Transverse colon (tissue), 4 donors: ENCODE results near the gene SLC1A3. TPM values are rescaled to one million over a fixed set of nuclear protein-coding genes. Genes with fewer than 3 reads are reported as not detected.

ENCODE experiments used
- DNase-seq: peaks from one replicate; pipeline ENCODE4 v3.0.0-alpha.2; 2019
- H3K27ac ChIP-seq, 4 donors: fragments of 200-600 bp; sonication (generic); 2 replicates each; pipeline ENCODE4 v1.5.1; 2016 to 2018; ENCODE audit warnings: inconsistent platforms in 4 of 4
- H3K27me3 ChIP-seq: fragments of 200-600 bp; sonication (generic); 2 replicates; pipeline ENCODE4 v1.5.1; 2017; ENCODE audit warnings: inconsistent platforms
- H3K36me3 ChIP-seq, 4 donors: fragments of 200-600 bp; sonication (generic); 2 replicates each; pipeline ENCODE4 v1.5.1; 2017 to 2019; ENCODE audit warnings: inconsistent platforms in 4 of 4
- H3K4me1 ChIP-seq, 4 donors: fragments of 200-600 bp; sonication (generic); 2 replicates each; pipeline ENCODE4 v1.5.1; 2017 to 2020; ENCODE audit warnings: inconsistent platforms in 4 of 4
- H3K4me3 ChIP-seq, 4 donors: fragments of 200-600 bp; sonication (generic); 1 replicate in 1 of 4; 2 replicates in 3 of 4; pipeline versions ENCODE4 v1.5.1 to v1.6.1; 2017 to 2019; ENCODE audit warnings: inconsistent platforms in 4 of 4
- H3K9me3 ChIP-seq, 2 donors: fragments of 200-600 bp; sonication (generic); 2 replicates each; pipeline ENCODE4 v1.5.1; 2017 to 2019; ENCODE audit warnings: inconsistent platforms in 2 of 2
- EP300 ChIP-seq: sonication (generic); formaldehyde crosslinking; IDR thresholded peaks from one replicate; pipeline ENCODE4 v1.6.1; 2017; ENCODE audit warnings: antibody characterized with exemption, low read depth
- POLR2A ChIP-seq: fragments of 450-650 bp; IDR thresholded peaks from one replicate; pipeline ENCODE4 v1.6.1; 2016; ENCODE audit warnings: antibody characterized with exemption, mild to moderate bottlenecking, moderate library complexity
- POLR2AphosphoS5 ChIP-seq, 3 donors: sonication (generic); formaldehyde crosslinking; IDR thresholded peaks; one replicate each; pipeline ENCODE4 v1.6.1; 2016; ENCODE audit warnings: antibody characterized with exemption in 3 of 3
- WGBS, 2 donors: methylation state at CpG; one replicate each; pipeline ENCODE4 v1.1.5; 2018; ENCODE audit warnings: low coverage in 1 of 2; 5-methylcytosine and 5-hydroxymethylcytosine counted together
- in situ Hi-C, 4 donors: fragments of 200-750 bp; cut with MboI; loops; one replicate each; pipeline versions ENCODE4 v1.15.0 to v1.15.1; 2017; ENCODE audit warnings: low sequenced_read_pairs in 3 of 4, low pct_ligation_motif_present in 1 of 4, low pct_unique_long_range_greater_than_20kb in 1 of 4
- intact Hi-C: fragments of 100-400 bp; cut with DNase I; formaldehyde crosslinking; loops from one replicate; pipeline ENCODE4 v1.15.1; 2023; ENCODE audit warnings: low total_unique reads
- total RNA-seq, 4 donors: library from RNA; depleted of rRNA; stranded (reverse); fragments of >200 nt; gene quantifications; one replicate each; pipeline ENCODE4 v1.1.0, GENCODE V29; 2016
- TF ChIP-seq, protein P1 (sequence below), 5 experiments: fragments of 200-600 bp in 3 of 5; fragments of 450-650 bp in 2 of 5; sonication (generic) in 3 of 5; IDR thresholded peaks; 1 replicate in 2 of 5; 2 replicates in 3 of 5; pipeline ENCODE4 v1.5.1; 2016 to 2017; ENCODE audit warnings: antibody characterized with exemption in 5 of 5, inconsistent platforms in 3 of 5, mild to moderate bottlenecking in 2 of 5, moderate library complexity in 1 of 5

The SLC1A3 gene
- total RNA-seq, 4 donors from 2014 or later, result 0.20 to 16.0 (median 4.1) TPM

DNA sequence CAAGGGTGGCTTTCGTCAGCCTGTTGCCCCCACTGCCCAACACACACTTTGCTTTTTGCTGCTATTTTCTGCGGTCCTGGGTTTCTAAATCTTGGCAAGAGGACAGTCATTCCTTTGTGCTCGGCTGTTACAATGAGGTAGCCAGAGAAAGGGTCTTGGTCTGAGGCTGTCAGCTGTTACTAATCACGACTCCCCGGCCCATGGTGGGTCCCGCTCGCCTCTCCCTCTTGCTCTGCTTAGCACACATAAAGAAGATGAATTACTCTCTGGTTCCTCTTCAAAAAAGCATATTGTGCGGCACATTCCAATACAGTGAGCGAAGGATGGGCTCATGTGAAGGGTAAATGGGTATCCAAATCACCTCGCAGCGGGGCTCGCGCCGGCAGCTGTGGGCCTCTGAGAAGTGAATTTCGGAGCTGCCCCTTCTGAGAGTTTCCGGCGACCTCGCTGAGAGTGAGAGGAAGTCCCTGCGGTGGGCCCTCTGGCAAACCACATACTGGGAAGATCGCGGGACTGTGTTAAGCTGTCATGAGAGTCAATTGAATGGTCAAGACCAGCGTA, 56.0 kb downstream of the SLC1A3 start:
- no peak for TF ChIP-seq POLR2AphosphoS5 (IDR thresholded peaks at IDR 0.05)
- TF ChIP-seq EP300, result no peak
- TF ChIP-seq, protein P1, sequence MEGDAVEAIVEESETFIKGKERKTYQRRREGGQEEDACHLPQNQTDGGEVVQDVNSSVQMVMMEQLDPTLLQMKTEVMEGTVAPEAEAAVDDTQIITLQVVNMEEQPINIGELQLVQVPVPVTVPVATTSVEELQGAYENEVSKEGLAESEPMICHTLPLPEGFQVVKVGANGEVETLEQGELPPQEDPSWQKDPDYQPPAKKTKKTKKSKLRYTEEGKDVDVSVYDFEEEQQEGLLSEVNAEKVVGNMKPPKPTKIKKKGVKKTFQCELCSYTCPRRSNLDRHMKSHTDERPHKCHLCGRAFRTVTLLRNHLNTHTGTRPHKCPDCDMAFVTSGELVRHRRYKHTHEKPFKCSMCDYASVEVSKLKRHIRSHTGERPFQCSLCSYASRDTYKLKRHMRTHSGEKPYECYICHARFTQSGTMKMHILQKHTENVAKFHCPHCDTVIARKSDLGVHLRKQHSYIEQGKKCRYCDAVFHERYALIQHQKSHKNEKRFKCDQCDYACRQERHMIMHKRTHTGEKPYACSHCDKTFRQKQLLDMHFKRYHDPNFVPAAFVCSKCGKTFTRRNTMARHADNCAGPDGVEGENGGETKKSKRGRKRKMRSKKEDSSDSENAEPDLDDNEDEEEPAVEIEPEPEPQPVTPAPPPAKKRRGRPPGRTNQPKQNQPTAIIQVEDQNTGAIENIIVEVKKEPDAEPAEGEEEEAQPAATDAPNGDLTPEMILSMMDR (IDR thresholded peaks at IDR 0.05), result no peak
- TF ChIP-seq POLR2A, result no peak
- WGBS, 2 donors, result 85 to 96% methylated on average over 3 to 22 of the region's 22 CpGs
- DNase-seq, result no peak
- Histone ChIP-seq H3K4me1 (peaks cover 0 to 5% (median 2%) of the 10 kb centered on the region in 4 donors), H3K27me3 (no peaks in the 10 kb centered on the region), H3K36me3 (no peaks in the 10 kb centered on the region), H3K4me3 (no peak overlapping the region), H3K27ac (no peak overlapping the region), H3K9me3 (no peaks in the 10 kb centered on the region)
- intact Hi-C loops, result no loop called here
- in situ Hi-C loops, result no loop called here

DNA sequence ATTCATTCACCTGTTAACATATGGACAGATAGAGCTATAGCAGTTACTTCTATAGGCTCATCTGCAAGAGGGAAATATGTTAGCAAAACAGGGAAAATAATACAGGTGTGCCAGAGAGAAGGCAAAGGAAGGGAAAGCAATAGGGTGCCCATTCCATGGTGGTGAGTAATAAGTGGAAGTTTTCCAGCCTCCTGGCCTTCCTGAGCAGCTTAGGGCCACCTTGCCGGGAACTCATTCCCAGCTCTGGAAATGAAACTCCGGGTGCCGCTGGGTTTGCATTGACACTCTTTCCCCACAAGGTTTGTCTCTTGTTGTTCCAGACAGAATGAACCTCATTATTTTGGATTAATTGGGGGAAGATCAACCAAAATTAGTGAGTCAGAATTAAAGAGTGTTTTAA, 58.4 kb downstream of the SLC1A3 start:
- intact Hi-C loops (no loop called here), in situ Hi-C loops (no loop called here)
- no peaks in the 10 kb centered on the region for H3K27me3 ChIP-seq
- no peaks in the 10 kb centered on the region for H3K36me3 ChIP-seq
- no peak overlapping the region for H3K4me3 ChIP-seq
- H3K9me3 ChIP-seq, result no peaks in the 10 kb centered on the region
- DNase-seq, result no peak
- no peak overlapping the region for H3K27ac ChIP-seq
- WGBS, 2 donors, result 83% methylated on average over 3 of the region's 3 CpGs; no CpG with 5 or more reads in 1 of the 2 donors
- TF ChIP-seq, protein P1 (IDR thresholded peaks at IDR 0.05), result no peak
- no peak for TF ChIP-seq POLR2AphosphoS5 (IDR thresholded peaks at IDR 0.05)
- TF ChIP-seq EP300, result no peak
- TF ChIP-seq POLR2A, result no peak
- H3K4me1 ChIP-seq, result no peaks in the 10 kb centered on the region

DNA sequence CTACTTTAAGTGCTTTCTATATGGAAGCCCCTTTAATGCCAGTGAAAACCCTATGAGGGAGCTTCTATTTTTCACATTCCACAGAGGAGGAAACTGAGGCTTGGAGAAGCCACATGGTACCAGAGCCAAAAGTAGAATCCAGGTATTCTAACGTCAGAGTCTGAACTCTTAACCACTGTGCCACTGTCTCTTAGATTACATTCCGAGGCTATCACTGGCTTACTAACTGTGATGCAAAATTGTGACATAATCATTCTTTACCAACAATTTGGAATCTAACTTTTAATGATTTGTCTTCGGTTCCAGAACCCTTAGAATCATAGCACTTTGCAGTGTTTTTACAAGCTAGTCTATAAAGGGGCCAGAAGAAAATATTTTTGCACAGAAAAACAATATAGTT, 59.2 kb downstream of the SLC1A3 start:
- no peak for DNase-seq
- Histone ChIP-seq H3K9me3 (no peaks in the 10 kb centered on the region), H3K4me3 (no peak overlapping the region), H3K27me3 (no peaks in the 10 kb centered on the region), H3K36me3 (no peaks in the 10 kb centered on the region), H3K4me1 (no peaks in the 10 kb centered on the region), H3K27ac (no peak overlapping the region)
- TF ChIP-seq POLR2AphosphoS5 (IDR thresholded peaks at IDR 0.05), result no peak
- TF ChIP-seq EP300, result no peak
- WGBS, 2 donors, result 81 to 83% methylated on average over 3 of the region's 3 CpGs
- in situ Hi-C loops, result no loop called here
- intact Hi-C loops, result no loop called here

DNA sequence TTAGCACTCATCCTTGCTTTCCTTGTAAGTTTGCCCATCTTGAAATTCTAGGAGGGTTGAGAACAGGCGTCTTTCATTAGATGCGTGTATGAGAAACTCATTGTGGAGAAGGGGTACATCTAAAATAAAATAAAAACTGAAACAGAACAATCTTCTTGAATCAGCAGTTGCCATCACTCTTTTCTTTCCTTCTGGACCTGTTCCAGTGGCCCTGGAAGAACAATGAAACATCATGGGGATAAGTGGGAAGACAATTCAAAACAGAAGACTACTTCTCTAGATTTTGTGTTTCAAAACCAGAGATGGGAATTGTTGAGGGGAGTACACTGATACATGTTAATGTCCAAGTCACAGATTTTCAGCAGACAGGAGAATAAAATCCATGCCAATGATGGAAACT, 59.9 kb downstream of the SLC1A3 start:
- WGBS, 2 donors, result 89 to 94% methylated on average over 2 of the region's 2 CpGs
- Histone ChIP-seq H3K9me3 (no peaks in the 10 kb centered on the region), H3K4me3 (no peak overlapping the region), H3K27me3 (no peaks in the 10 kb centered on the region), H3K27ac (no peak overlapping the region), H3K36me3 (no peaks in the 10 kb centered on the region), H3K4me1 (no peaks in the 10 kb centered on the region)
- DNase-seq, result no peak
- TF ChIP-seq, protein P1 (IDR thresholded peaks at IDR 0.05), result no peak
- TF ChIP-seq POLR2AphosphoS5 (IDR thresholded peaks at IDR 0.05) (no peak), EP300 (no peak), POLR2A (no peak)
- intact Hi-C loops (no loop called here), in situ Hi-C loops (no loop called here)

DNA sequence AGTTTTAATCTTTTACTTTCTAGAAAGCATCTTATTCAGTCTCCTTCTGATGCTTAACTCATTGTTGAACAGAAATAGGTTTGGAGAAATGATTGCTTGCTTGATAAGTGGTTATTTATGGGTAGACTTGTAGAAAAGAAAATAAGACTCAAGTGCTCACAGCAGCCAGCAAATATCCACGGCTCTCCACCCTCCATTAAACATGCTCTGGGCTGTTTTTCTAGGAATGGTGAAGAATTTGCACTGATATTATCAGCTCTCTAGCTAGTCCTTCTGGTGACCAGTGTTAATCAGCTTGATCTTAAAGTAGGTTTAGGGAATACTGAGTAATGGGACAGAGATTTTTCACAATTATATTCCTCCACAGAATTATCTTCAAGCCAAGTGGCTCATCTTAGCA, 60.6 kb downstream of the SLC1A3 start:
- 25 to 40% methylated on average over 1 of the region's 1 CpG for WGBS, 2 donors

More for the DNA sequence above, 60.6 kb downstream of the SLC1A3 start:
- in situ Hi-C loops (no loop called here), intact Hi-C loops (no loop called here)
- Histone ChIP-seq H3K27ac (no peak overlapping the region), H3K4me3 (no peak overlapping the region), H3K27me3 (no peaks in the 10 kb centered on the region), H3K4me1 (no peaks in the 10 kb centered on the region), H3K9me3 (no peaks in the 10 kb centered on the region), H3K36me3 (no peaks in the 10 kb centered on the region)
- TF ChIP-seq POLR2A (no peak), EP300 (no peak), POLR2AphosphoS5 (IDR thresholded peaks at IDR 0.05) (no peak)
- TF ChIP-seq, protein P1 (IDR thresholded peaks at IDR 0.05), result no peak
- no peak for DNase-seq
